H1 (cell line): ENCODE results near the gene SRD5A3.

Experiments used
- CREB1 ChIP-seq: IDR thresholded peaks from 2 replicates; pipeline ENCODE4 v1.6.1; 2012; ENCODE audit warnings: inconsistent platforms
- EZH2 ChIP-seq: fragments of 200-600 bp; sonication (generic); IDR thresholded peaks from 2 replicates; pipeline ENCODE4 v1.7.1; 2012; ENCODE audit warnings: low read depth, mild to moderate bottlenecking, moderate library complexity, low read length, inconsistent platforms; ENCODE audit not compliant: severe bottlenecking
- FOSL1 ChIP-seq: IDR thresholded peaks from 2 replicates; pipeline ENCODE4 v1.6.1; 2011; ENCODE audit warnings: mild to moderate bottlenecking, low read depth, low read length, moderate library complexity; ENCODE audit not compliant: insufficient read depth
- ZNF274 ChIP-seq: IDR thresholded peaks from 2 replicates; pipeline ENCODE4 v1.7.0; 2012; ENCODE audit warnings: low read length, borderline replicate concordance; ENCODE audit errors: extremely low read depth
- TF ChIP-seq, protein P1 (sequence below): IDR thresholded peaks from 2 replicates; pipeline ENCODE4 v1.6.1; 2012; ENCODE audit warnings: inconsistent platforms
- TF ChIP-seq, protein P2 (sequence below), 3 experiments: IDR thresholded peaks; 1 replicate in 2 of 3; 2 replicates in 1 of 3; pipeline versions ENCODE4 v1.5.1 to v1.6.1; 2011; ENCODE audit warnings: low read length in 3 of 3, mild to moderate bottlenecking in 3 of 3, inconsistent platforms in 2 of 3, low read depth in 1 of 3, moderate library complexity in 1 of 3; ENCODE audit not compliant: insufficient read depth in 1 of 3; ENCODE audit errors: control extremely low read depth in 1 of 3

DNA sequence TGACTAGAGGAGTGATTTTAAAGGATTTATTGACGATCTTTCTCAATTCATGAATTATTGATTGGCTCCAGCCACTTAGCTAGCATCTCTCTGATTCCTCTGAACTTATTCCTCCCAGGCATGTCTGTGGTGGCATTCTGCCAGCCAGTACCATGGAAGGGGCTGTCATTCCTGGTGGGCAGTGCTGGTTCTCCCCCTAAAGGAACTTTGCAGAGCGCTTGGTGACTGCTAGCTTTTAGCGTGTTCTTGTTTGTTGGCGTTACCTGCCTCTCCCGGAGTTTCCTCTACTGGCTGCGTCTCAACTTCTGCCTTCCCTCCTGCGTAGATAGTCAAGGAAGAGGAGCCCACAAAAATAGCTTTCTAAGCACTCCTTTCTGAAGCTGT is 19.3 kb downstream of the SRD5A3 start:
- TF ChIP-seq EZH2 (no peak), ZNF274 (no peak), CREB1 (no peak), FOSL1 (no peak)
- TF ChIP-seq, protein P1, sequence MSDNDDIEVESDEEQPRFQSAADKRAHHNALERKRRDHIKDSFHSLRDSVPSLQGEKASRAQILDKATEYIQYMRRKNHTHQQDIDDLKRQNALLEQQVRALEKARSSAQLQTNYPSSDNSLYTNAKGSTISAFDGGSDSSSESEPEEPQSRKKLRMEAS, result no peak
- TF ChIP-seq, protein P2, sequence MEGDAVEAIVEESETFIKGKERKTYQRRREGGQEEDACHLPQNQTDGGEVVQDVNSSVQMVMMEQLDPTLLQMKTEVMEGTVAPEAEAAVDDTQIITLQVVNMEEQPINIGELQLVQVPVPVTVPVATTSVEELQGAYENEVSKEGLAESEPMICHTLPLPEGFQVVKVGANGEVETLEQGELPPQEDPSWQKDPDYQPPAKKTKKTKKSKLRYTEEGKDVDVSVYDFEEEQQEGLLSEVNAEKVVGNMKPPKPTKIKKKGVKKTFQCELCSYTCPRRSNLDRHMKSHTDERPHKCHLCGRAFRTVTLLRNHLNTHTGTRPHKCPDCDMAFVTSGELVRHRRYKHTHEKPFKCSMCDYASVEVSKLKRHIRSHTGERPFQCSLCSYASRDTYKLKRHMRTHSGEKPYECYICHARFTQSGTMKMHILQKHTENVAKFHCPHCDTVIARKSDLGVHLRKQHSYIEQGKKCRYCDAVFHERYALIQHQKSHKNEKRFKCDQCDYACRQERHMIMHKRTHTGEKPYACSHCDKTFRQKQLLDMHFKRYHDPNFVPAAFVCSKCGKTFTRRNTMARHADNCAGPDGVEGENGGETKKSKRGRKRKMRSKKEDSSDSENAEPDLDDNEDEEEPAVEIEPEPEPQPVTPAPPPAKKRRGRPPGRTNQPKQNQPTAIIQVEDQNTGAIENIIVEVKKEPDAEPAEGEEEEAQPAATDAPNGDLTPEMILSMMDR (IDR thresholded peaks at IDR 0.05; ENCODE audit: control extremely low read depth in 1 of 3, insufficient read depth in 1 of 3, low read depth in 1 of 3, low read length in 3 of 3), result no peak
